ENCODE measurements around the gene CDH4.
"Not testable (repeated sequence)": the region's sequence is repeated elsewhere in the genome, so short reads cannot be mapped to it uniquely, and the experiment has no call there.

Gene CDH4

DNA sequence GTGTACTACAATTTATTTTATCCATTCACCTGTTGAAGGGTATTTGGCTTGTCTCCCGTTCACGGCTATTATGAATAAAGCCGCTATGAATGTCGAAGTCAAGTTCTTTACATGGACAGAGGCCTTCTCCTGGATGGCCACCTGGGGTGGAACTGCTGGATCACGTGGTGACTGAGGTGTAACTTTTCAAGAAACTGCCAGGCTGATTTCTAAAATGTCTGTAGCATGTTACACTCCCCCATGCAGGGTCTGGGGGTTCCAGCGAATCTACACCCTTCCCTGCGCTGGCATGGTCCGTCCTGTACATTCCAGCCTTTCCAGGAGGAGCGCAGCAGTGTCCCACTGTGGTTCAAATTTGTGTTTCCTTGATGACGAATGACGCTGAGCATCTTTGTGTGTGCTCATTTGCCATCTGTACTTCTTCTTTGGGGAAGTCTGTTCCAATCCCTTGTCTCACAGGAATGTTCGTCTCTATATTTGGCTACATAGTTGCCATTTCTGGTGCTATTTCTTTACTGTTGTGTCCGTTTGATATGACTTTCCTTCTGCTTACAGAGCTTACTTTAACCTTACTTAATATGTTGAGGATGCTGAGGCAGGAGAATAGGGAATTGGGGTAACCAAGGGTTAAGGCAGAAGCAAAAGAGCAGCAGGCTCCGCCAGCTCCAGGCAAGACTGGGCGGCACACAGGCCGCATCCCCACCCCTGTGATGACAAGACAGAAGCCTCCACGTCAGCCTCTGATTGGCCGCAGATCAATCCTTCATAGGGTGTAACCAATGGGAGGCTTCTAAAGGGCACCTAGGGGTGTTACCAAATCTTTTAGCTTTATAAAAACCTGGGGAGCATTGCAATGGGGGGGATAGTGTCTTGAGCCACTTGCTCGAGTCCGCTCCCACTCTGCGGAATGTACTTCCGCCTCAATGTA, 707.0 kb downstream of the CDH4 start:
- DNase-seq, result no peak

DNA sequence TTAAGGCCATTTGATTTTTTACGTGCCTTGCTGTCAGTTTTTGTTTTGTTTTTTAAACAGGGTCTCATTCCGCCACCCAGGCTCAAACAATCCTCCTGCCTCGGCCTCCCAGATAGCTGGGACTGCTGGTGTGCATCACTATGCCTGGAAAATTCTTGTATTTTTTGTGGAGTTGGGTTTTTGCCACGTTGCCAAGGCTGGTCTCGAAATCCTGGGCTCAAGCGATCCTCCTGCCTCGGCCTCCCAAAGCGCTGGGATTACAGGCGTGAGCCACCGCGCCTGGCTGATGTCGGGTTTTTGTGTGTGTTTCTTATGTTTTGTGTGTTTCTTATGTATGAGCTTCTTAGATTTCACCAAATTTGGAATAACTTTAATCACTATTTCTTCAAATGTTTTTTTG, 708.8 kb downstream of the CDH4 start:
- no peak for DNase-seq

DNA sequence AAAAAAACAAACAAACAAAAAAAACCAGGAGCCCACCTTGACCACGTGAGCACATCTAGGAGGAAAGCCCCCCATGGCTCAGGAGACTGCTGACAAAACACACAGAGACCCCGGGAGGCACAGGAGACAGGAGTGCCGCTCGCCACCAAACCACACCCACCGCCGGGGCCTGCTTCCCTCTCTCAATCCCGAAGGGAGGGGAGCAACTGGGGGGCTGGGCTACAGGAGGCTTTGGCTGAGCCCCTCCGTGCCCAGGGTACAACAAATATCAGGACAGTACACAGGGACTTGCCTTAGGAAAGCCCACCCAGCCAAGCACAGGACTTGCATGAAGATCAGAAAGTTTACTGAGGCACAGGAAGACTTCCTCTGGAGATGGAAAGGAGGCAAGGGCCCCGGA, 711.1 kb downstream of the CDH4 start:
- no peak for DNase-seq

DNA sequence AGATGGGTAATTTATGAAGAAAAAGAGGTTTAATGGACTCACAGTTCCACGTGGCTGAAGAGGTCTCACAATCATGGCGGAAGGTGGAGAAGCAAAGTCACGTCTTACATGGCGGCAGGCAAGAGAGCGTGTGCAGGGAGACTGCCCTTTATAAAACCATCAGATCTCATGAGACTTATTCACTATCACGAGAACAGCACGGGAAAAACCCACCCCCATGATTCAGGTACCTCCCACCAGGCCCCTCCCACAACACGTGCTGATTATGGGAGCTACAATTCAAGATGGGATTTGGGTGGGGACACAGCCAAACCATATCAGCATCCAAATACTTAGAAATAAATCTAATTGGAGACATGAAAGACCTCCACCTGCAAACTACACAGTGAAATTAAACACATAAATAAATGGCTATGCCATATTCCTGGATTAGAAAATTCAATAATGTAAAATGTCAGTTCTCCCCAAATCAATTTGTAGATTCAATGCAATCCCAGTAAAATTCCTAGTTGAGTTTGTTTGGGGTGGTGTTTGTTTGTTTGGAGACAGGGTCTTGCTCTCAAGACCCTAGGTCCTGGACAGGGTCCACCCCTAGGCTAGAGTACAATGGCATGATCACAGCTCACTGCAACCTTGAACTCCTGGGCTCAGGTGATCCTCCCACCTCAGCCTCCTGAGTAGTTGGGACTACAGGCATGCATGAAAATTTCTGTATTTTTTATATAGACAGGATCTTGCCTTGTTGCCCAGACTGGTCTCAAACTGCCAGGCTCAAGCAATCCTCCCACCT, 712.0 kb downstream of the CDH4 start:
- no peak for DNase-seq

DNA sequence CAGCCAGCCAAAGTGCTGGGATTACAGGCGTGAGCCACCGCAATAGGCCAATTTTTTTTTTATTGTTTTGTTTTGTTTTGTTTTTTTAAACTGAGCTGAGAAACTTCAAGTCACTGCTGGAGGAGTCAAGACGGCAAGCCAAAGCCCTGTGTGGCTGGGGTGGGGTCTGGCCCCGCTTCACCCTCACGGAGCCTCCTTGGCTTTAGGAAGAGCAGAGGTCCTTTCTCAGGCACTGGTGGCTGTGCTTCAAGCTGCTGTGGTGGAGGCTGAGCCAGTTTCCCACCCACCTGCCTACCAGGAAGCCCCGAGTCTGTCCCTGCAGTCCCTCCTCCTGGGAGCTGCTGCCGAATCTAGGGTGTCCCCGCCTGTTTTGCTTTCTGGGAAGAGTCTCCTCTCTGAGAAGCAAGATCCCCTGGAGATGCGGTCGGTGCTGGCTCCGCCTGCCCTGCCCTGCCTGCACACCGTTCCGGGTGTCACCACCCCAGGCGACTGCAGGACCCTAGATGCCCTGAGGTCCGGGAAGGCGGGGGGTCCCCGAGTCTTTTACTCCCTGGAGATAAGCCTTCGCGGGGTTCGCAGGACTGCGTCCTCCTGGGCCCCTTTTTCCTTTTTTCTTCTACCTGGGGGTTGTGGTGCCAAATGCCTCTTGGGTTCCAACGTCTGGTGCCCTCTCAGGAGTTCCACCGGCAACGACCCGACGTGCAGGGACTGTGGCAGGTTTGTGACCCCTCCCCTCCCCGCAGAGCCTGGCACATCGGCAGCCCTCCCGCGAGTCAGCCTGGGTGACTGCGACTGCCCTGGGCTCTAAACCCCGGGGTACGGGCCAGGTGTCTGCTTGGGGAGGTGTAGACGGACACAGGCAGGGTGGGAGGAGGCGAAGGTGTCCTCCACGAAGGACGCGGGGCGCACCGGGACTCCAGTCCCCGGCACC, 712.9 kb downstream of the CDH4 start:
- DNase-seq, result no peak

DNA sequence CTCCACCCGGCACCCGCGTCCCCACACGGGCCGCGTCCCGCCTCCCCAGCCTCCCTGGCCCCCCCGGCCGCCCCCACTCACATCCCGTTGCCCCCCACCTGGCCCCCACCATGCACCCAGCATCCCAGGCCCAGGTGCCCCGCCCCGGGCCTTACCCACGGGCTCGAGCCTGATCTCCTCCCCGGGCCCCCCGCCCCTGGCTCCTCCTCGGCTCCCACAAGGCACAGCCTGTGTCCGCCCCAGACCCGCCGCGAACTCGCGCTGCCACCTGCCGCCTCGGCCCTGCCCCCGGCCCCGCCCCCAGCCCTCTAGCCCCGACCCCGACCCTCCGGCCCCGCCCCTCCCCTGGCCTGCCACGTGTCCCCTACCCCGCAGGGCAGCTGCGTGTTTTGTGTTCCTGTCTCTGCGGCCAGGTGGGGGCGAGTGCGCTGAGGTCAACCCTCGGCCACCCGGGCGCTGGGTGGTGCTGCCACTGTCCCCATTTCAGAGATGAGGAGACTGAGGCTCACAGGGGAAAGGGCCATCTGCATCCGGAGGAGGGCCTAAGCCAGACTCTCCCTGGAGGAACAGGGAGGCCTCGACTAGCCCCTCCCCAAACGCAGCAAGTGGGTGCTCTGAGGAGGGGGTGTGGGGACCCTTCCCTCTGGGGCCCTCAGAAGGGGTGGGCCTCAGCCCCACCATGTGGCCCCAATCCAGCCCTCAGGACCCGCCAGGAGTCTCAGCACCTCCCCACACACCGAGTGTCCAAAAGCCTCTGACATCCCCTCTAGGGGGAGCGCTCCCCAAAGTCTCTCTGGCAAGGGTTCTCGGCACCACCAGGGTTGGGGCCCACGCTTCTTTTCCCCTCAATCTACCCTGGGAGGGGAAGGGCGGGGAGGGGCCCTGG, 713.8 kb downstream of the CDH4 start:
- DNase-seq, result no peak

DNA sequence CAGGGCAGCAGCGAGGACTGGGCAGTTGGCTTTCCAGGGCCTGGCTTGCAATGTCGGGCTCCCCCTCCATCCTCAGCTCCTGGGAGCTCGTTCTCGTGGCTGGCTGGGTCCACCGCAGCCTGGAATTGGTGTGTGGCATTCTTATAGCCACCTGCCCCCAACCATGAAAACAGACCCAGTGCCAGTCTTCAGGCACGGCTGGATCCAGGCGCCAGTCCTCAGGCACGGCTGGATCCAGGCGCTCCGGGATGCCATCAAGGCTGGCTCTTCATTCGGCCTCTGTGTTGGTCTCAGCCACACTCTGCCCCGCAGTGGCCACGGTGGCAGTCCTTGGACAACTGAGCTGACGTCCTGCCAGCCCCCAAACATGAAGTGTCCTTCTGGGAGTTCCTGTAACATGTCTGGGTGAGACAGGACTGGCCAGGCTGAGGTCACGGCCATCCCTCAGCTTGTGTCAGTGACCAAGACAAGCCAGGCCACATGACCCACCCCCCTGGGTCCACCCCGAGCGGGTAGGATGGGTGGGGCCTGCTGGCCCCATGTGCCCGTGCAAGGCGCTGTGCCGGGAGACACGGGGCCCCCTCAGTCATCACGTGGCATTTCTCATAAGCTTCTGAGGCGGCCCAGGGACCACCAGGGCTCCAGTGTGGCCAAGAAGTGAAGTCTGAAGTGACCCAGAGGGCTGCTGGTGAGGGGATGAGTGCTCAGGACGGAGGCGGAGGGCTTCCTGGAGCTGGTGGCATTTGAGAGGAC, 714.6 kb downstream of the CDH4 start:
- DNase-seq, result no peak

DNA sequence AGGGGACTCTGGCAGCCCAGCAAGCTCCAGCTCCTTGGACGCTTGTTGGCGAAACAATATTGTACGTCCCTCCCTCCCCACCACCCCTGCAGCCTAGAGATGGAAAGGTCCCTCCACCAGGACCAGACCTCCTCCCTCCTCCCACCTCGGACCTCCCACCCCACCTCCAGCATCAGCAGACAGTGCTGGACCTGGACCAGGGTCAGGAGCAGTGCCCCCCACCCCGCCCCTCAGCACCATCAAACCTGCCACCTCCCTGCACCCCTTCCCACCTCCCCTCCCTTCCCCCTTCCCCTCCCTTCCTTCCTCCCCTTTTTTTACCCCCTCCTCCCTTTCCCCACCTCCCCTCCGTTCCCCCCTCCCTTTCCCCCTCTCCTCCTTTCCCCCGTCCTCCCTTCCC, 715.2 kb downstream of the CDH4 start:
- no peak for DNase-seq

DNA sequence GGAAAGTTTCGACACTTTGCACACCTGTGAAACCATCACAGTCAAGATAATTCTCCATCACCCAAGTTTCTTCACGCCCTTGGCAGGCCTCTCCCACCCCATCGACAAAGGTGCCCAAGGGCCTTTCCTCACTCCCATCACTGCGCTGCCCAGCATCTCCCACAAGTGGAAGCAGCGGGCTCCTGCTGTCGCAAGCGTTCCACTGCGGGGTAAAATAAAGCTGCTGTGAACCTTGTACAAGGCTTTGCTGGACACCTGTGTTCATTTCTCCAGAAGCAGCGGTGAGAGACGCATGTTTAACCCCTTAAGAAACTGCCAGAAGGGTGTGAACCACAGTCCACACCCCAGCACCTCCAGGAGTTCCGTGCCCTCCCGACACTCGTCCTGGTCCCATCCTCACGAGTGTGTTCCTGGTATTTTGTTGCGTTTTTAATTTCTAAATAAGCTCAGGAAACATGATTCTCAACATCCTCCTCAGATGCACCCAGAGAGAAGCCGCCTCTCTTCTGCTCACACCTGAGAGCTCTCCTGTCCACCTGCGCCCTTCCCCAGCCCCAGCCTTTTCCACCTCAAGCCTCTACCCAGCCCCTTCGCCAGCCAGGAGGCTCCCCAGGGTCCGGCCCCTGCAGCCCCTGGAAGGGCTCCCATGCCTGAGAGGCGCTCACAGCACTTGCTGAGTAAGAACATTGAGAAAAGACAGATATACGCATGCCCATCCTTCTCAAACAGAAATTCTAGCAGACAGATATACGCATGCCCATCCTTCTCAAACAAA, 716.2 kb downstream of the CDH4 start:
- no peak for DNase-seq

DNA sequence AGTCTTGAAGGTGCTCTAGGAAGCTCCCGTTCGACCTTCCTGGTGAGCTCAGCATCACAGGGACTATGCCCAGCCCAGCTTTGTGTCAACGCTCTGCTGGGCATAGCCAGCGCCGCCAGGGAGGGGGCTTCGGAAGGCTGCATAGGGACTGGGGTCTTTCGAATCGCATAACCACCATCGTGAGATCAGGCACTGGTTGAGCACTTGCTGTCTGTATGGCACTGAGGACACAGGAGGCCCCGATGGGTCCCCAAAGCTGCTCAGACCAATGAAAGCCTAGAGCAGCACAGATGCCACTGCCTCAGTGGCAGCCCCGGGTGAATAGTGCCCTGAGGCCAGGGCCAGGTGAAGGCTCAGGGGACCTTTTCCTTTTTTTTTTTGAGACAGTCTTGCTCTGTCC, 716.9 kb downstream of the CDH4 start:
- peak; percentile 39 for DNase-seq

DNA sequence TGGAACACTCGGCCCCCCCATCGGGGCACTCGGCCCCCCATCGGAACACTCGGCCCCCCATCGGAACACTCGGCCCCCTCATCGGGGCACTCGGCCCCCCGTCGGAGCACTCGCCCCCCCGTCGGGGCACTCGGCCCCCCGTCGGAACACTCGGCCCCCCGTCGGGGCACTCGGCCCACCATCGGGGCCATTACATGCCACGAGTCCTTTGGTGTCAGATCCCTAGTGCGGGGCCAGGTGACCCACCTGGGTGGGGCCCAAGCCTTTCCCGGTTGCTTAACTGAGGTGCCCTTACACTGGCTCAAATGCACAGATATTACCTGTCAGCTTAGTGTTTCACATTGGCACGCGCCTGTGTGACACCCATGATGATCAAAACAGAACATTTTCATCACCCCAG, 717.7 kb downstream of the CDH4 start:
- no peak for DNase-seq

DNA sequence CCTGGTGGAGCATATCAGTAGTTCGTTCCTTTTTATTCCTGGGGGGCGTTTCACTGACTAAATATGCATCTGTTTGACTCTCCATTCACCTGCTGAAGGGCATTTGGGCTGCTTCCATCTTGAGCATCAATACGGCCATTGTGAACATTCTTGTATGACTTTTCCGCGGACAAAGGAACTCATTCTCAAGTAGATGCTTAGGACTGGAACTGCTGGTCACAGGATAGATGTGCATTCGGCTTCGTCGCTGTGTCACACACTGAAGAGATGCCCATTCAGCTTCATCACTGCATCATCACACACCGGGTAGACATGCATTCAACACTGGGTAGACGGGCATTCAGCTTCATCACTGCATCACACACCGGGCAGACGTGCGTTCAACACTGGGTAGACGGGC, 718.3 kb downstream of the CDH4 start:
- DNase-seq, result no peak

DNA sequence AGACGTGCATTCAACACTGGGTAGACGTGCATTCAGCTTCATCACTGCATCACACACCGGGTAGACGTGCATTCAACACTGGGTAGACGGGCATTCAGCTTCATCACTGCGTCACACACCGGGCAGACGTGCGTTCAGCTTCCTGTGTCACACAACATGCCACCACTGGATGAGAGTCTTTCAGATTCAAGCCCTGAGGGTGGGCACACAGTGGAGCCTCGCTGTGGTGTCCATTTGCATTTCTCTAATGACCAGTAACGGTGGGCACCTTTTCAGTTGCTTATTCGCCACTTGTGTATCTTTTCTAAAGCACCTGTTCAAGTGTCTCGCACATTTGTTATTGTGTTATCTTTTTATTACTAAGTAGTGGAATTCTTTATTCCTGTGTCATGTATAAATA, 719.5 kb downstream of the CDH4 start:
- not testable (repeated sequence) for DNase-seq

DNA sequence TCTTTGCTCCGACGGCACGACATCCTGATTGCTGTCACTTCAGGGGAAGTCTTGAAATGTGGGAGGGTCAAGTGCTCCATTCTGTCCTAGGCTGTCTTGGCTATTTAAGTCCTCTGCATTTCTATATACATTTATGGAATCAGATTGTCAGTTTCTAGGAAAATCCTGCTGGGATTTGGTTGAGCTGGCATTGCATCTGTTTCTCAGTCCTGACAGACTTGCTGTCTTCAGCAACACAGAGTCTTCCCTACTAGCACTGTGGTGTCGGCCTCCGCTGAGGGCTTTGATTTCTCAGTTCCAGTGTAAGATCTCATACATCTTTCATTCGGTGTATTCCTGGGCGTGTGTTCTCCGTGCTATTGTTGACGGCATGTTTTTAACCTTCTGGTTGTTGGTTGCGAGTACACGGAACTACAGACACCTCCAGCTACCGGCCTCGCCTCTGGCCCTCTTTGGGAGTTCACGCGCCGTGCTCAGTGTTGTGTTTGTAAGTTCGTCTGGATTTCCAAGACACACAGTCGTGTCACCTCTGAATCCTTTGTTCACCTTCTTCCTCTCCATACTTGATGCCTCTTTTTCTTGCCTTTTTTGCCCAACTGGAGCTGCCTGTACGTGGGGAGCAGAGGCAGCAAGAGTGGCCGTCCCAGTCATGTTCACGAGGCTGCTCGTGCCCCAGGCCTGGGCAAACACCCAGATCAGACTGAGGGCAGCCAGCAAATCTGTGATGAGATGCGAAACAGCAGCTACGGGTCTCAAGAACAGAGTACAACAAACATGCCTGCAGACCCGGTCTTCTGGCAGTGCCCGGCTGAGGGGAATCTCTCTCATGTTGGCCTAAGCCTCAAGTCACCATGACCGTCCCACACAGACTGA, 720.8 kb downstream of the CDH4 start:
- DNase-seq, result no peak

DNA sequence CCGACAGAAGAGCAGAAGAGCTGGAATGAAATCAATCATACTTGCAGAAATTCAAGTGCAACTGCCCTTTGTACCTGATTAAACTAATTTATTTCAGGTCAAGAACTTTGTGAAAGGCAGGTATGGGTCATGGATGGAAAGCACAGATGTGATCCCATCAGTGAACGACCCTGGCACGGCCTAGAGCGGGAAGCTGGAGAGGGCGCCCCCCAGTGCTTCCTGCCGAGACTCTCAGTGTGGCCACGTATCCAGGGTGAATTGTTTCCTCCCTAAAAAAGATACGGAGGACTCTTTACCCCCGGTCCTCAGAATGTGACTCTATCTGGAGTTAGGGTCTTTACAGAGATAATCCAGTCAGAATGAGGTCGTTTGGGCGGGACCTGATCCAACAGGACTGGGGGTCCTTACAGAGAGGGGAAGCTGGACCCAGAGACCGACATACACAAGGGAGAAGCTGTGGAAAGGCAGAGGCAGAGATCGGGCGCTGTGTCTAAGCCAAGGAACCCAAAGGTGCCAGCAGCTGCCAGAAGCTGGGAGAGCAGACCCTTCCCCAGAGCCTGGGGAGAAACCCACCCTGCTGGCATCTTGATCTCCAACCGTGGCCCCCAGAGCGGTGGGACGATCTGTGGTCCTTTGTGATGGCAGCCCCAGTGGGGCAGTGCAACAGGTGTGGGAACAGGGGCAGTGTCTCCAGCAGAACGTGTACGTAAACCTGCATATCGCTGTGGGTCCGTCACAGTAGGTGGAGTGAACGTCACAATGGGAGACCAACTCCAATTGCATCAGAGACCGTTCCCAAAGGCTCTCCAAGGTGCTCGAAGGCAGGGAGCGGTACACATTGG, 721.7 kb downstream of the CDH4 start:
- no peak for DNase-seq

DNA sequence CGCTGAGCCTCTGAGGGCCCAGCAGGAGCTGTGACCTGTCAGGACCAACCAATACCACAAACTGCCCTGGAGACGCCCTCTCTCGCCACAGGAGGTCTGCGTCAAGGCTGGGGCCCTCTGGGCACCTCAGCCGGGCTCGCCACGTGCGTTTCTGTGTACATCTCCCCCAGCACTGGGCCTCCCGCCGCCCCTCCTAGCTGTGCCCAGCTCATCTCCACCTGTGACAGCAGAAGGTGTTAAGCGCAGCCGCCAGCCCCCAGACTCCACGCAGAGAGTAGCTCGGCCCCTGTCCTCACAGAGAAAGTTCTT, 722.2 kb downstream of the CDH4 start:
- no peak for DNase-seq

DNA sequence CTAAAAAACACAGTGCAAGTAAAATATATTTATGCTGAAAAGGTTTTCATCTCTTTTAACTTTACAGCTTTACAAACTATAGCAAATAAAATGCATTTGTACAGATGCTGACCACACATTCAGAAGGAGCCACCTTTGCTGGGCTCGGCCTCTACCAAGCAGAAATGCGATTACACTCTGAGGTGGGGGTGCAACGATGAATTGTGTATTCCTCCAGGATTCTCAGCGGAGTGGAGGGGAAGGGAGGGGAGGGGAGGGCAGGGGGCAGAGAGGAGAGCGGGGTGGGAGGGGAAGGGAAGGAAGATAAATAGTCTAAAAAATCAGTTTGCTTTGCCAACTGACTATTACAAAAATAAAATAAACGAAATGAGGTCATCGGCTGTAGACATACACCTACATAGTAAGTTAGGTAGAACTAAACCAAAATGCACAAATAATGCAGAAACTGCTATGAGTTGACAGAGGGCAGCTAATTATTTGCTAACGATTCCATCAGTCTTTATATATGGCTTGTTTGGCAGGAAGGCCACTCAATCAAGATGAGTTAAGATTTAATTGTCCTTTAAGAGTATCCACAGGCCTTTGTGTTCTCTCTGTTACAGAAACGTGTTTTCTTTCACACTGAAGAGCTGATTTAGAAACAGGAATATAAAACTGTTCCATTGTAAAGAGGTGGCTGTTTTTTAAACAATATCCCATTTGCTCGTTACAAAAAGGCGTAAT, 723.5 kb downstream of the CDH4 start:
- DNase-seq, result no peak

DNA sequence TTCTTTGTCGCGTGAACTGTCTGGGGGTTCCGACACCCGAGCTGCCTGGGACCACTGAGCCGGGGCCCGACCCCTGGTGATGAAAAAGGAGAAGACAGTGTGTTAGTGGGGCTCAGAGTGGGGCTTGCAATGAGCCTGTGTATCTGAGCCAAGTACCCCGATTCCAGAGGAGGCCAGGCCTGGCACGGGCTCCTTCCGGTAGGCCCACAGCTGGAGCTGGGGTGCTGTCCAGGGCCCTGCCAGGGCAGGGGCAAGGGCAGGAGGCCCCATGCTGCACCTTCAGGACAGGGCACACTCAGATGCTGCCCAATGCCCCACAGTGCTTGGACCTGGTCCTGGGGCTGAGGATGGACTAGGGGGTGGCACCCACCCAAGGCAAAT, 724.2 kb downstream of the CDH4 start:
- no peak for DNase-seq

Data from islet precursor cell (in vitro differentiated cells).